Measurements from ENCODE around the gene CAPG. TPM values are rescaled to one million over a fixed set of nuclear protein-coding genes. Genes with fewer than 3 reads are reported as not detected.
"Not testable (repeated sequence)": the region's sequence is repeated elsewhere in the genome, so short reads cannot be mapped to it uniquely, and the experiment has no call there.

Gene CAPG
- polyA plus RNA-seq, 3 donors: 113 to 146 (median 116) TPM

GRCh38 chr2:85444629-85445172 lies 34.5 kb upstream of the CAPG start:
- no peak for DNase-seq

GRCh38 chr2:85441864-85442263 lies 31.7 kb upstream of the CAPG start:
- DNase-seq: no peak

GRCh38 chr2:85440729-85441128 lies 30.6 kb upstream of the CAPG start:
- no peak for DNase-seq

DNA sequence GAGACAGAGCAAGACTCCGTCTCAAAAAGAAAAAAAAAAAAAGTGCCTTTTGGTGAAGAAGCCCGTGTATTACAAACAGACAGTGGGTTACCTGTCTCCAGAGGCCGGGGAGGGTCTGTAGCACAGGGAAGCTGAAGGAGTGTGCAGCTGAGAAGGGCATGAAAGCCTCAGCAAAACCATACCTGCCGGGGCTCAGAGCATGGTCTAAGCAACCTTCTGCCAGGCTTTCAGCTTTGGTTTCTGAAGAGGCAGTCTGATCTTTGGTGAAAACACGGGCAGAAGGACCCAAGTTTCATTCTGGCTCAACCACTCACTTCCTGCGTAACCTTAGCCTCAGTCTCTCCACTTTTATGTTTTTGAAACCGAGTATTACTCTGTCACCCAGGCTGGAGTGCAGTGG lies 29.8 kb upstream of the CAPG start:
- no peak for DNase-seq

DNA sequence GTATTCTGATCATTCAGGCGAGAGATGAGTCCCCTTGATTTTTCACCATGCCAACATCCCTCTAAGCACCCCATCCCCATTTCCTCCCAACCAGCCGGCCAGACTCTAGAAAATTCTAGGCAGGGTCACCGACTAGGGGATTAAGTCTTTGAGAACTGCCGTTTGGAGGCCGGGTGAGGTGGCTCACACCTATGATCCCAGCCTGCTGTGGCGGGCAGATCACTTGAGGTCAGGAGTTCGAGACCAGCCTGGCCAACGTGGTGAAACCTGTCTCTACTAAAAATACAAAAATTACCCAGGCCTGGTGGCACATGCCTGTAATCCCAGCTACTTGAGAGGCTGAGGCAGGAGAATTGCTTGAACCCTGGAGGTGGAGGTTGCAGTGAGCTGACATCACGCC lies 29.4 kb upstream of the CAPG start:
- not testable (repeated sequence) for DNase-seq

- DNase-seq: peak; percentile 64
Measured at GRCh38 chr2:85439025-85439472, 28.9 kb upstream of the CAPG start.

- DNase-seq: peak; percentile 62
Measured at GRCh38 chr2:85438201-85439024, 28.2 kb upstream of the CAPG start.

- DNase-seq: no peak
Measured at GRCh38 chr2:85437488-85438200, 27.5 kb upstream of the CAPG start.

DNA sequence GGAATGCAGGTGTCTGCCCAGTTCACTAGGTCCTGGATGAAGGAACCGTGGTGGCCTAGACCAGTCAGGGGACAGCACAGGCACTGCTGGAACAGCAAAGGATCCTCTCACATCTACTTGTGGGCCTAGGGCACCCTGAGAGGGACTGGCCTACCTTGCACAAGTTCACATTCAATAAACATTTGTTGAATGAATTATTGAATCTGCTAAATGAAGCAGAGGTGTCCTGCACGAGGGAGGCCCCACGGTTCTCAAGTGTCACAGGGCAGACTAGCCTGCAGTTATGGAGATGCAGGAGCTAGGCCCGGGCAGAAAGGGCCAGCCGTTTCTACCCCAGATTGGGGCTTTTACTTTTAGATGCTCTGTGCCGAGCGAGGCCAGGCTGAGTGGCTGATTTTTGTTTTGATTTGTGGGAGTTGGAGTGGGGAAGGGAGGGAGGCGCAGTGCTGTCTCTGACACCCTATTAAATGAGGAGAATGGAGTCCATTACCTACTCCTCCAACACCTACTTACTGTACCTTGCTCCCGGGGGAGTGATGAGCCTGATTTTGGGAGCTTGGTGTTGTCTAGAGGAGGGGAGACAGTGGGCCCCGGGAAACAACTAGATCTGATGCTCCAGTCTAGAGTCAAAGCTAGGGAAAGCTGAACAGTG lies 26.8 kb upstream of the CAPG start:
- DNase-seq: no peak

DNA sequence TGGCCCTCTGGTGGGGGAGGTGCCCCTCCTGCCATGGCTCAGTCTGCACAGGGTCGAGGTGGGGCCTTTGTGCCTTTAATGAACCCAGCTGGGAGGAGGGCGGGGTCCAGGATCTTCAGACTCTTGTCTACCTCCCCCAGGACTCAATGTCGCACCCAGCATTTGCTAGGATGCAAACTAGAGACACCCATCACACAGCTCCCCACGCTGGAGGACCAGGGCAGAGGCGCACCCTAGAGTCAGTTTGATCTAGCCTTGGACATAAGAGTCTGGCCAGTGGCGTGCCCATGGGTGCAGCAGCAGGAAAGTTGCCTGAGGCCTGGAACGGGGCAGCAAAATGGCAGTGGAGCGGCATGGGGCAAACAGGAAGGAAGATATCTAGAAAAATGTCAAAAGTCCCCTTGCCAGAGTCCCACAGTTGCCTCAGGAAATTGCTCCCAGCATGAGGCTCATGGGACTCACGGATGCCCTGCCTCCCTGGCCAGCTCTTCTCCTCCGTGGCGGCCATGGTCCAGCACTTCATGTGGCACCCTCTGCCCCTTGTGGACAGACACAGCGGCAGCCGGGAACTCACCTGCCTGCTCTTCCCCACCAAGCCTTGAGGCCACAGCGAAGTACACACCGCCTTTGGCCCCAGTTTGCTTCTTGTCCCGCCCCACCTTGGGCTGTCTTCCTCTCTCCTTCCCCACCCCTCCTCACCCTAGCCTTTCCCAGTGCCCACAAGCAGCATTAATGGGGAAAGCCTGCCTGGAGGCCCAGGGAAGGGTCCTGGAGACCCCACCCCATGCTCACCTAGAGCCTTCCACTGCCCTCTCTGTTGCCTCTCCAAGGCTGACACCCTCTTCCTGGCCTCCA lies 26.0 kb upstream of the CAPG start:
- no peak for DNase-seq

DNA sequence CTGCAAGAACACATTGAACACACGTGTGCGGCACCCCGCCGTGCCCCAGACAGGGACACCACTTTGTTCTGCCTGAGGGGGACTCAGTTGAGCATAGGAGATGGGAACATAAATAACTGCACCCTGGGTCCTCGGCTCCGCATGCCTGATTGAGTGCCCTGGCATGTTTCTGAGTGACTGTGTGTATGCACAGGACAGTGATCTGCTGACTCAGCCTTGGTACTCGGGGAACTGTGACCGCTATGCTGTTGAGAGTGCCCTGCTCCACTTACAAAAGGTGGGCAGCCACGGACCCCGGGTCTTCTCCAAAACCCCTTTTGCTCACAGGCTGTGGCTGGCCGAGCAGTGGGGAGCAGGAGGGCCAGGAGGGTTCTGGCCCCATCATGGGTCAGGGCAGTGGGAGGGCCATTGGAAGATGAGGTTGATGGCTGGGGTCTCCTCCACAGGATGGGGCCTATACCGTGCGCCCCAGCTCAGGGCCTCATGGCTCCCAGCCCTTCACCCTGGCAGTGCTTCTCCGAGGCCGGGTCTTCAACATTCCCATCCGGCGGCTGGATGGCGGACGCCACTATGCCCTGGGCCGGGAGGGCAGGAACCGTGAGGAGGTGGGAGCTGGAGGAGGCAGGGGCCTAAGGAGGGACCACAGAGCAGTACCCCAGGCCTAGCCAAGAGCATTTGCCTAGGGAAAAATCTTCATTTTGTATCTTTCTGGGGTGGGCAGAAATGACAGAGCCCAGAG lies 25.2 kb upstream of the CAPG start:
- no peak for DNase-seq

GRCh38 chr2:85434696-85435095 lies 24.5 kb upstream of the CAPG start:
- DNase-seq: no peak

- no peak for DNase-seq
Measured at GRCh38 chr2:85433511-85434089, 23.4 kb upstream of the CAPG start.

DNA sequence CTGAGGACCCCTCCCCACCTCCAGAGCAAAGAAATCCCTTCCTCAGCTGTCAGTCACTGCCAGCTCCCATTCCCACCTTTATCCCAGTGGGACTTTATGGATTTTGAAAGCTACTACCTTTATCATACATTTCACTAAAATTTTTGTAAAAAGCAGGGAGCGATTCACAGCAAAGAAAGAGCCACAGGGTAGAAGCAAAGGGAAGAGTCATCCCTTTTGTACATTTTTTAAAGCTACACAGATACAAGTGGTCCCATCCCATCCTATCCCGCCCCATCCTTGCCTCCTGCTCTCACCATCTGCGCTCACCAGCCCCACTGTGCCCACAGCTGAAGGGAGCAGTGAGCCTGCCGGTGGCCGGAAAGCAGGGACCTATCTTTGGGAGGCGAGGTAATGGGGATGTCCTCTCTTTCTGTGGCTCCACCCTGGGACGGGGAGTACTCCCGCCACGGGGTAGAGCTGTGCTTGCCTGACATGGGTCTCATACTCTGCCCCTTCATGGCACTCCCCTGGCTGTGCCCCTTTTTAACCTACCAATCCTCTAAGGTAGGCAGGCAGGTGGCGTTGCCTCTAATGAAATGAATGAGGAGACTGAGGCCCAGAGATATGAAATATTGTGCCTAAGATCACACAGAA lies 21.5 kb upstream of the CAPG start:
- no peak for DNase-seq

DNA sequence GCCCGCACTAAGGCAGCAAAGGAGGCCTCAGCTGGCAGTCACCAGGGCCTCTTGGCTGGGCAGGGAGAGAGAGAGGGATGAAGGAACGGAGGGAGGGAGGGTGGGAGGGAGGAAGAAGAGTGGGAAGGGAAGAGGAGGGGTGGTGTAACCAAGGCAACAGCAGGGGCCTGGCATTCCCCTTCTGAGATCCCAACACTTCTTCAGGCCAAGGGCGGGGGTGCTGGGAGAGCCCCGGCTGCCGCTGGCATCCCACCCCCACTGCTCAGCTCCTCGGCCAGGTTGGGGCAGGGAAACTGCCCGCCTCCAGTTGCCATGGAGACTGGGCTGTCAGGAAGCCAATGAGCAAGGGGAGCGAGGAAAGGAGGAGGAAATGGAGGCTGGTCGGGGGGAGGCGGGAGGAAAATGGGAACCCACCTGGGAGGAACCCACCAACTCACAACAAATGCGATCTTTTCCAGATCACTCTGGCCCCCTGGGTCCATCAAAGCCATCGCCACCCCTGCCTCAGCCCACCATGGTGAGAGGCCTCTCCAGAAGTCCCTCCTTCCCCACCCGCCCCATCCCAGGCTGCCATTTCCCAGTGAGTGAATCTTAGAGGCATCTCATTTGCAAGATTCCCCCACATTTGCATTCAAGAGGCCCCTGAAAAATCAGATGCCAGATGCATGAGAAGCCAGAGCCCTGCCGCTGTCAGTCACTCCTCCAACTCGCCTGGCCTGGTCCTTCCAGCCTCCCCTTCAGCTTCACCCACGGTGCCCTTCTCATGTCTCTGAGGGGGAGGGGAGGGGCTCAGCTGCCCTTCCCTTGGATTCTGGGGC lies 20.8 kb upstream of the CAPG start:
- DNase-seq: no peak

GRCh38 chr2:85429924-85430289 lies 19.7 kb upstream of the CAPG start:
- DNase-seq: no peak

DNA sequence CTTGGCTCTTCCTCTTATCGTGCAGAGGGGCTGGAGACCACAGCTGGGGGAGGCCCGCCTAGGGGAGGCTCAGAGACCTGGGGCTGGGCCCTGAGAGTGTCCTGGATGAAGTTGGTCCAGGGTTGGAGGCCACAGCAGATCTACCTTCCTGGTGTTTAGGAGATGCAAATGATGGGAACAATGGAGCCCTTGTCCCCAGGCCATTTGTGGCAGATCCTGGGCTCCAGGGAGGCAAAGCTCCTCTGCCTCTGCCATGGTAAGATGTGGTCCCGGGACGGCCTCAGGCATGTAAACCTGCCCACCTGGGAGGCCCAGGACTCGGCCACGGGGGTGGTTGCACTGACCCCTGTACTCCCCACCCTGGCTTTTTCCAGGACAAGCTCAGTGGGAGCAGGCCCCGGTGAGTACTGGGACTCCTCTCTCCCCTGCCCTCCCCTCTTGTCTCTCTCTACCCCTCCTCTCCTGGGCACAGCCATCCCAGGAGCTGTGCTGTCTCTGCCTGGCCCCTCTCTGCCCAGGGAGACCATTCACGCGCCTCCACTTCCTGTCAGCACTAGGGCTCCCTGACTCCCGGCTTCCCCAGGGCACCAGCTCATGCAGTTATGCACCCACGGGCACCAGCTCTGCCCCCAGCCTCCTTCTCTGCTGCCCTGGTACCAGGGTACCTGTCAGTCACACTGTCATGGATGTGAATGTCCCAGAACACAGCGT lies 19.2 kb upstream of the CAPG start:
- DNase-seq: no peak

GRCh38 chr2:85428343-85428881 lies 18.2 kb upstream of the CAPG start:
- DNase-seq: no peak
